A549 treated with DMSO at 1 μM for 4 hours (cell line): ENCODE measurements around the gene LCE2B. TPM values are rescaled to one million over a fixed set of nuclear protein-coding genes. Genes with fewer than 3 reads are reported as not detected.

Experiments used
- total RNA-seq: library from RNA; stranded (reverse); fragments of 200-300 nt; extraction: Qiagen RNA extraction; gene quantifications from 5 replicates; pipeline ENCODE4 v1.2.3, GENCODE V29; 2022; ENCODE audit warnings: low read depth

Gene LCE2B, protein sequence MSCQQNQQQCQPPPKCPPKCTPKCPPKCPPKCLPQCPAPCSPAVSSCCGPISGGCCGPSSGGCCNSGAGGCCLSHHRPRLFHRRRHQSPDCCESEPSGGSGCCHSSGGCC
- total RNA-seq, result not detected in 5 replicates

DNA sequence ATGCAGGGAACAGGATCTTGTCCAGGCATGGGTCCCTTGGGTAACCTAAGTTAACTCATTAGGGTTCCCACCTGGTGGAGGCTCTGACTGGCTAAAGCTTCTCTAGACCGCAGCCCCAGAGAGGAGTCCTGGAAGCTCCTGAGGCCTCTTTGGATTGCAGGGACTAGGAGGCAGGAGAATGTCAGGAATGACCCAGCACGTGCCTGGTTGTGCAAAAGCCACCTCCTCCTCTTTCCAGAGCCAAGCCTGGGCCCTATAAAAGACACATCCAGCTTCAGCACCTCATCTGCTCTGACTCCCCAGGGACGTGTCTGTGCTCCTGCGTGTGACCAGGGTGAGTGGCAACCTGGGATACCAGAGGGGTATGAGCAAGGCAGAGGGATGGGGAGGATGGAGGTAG lies at the start of gene LCE2B:
Gene LCE2B, plus strand, starts transcription at position 301 of the 400 bp plus-strand sequence. CDS start 721 bp downstream, outside the sequence.

DNA sequence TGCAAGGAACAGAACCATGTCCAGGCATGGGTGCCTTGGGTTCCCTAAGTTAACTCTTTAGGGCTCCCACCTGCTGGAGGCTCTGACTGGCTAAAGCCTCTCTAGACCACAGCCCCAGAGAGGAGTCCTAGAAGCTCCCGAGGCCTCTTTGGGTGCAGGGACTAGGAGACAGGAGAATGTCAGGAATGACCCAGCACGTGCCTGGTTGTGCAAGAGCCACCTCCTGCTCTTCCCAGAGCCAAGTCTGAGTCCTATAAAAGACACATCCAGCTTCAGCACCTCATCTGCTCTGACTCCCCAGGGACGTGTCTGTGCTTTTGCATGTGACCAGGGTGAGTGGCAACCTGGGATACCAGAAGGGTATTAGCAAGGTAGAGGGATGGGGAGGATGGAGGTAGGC lies 22.8 kb upstream of the LCE2B start, which contains the start of gene LCE2D:
Gene LCE2D, plus strand, starts transcription at position 283 of the 400 bp plus-strand sequence. CDS start 726 bp downstream, outside the sequence.

DNA sequence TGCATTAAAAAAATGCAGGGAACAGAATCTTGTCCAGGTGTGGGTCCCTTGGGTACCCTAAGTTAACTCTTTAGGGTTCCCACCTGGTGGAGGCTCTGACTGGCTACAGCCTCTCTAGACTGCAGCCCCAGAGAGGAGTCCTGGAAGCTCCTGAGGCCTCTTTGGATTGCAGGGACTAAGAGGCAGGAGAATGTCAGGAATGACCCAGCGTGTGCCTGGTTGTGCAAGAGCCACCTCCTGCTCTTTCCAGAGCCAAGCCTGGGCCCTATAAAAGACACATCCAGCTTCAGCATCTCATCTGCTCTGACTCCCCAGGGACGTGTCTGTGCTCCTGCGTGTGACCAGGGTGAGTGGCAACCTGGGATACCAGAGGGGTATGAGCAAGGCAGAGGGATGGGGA lies 10.9 kb upstream of the LCE2B start, which contains the start of gene LCE2C:
Gene LCE2C, plus strand, starts transcription at position 297 of the 400 bp plus-strand sequence. CDS start 737 bp downstream, outside the sequence.

DNA sequence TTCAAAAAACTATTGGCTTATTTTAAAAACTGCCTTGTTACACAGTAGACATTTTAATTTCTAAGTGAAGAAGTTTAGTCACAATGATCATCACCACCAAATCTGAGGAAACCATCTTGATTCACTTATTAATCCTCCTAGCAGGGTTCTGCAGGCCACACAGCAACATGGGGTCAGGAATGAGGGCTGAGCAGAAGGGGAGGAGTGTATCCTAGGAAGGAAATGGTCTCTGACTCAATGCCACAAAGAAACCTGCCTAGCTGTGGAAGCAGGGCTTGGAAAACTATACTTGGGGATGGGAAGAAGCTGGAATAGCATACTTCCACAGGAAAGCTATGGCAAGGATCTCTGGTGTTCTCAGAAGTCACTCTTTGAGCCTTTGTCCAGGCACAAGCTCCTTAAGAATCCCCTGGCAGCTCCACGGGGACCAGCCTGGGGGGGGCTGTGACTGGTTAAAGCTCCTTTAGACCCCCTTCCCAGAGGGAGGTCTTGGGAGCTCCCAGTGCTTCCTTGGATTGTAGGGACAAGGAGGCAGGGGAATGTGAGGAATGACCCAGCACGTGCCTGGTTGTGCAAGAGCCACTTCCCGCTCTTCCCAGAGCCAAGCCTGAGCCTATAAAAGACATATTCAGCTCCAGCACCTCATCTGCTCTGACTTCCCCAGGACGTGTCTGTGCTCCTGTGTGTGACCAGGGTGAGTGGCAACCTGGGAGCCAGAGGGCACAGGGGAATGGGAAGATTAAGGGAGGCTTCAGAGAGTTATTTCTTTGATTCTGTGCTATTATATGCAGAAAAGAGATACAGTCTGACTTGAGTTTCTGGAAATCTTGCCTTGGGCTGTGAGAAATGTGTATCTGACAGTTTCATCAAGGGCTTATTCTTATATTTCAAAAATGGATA lies 12.0 kb downstream of the LCE2B start, which contains the start of gene LCE2A:
Gene LCE2A, plus strand, starts transcription at position 645 of the 900 bp plus-strand sequence. CDS start 557 bp downstream, outside the sequence.

DNA sequence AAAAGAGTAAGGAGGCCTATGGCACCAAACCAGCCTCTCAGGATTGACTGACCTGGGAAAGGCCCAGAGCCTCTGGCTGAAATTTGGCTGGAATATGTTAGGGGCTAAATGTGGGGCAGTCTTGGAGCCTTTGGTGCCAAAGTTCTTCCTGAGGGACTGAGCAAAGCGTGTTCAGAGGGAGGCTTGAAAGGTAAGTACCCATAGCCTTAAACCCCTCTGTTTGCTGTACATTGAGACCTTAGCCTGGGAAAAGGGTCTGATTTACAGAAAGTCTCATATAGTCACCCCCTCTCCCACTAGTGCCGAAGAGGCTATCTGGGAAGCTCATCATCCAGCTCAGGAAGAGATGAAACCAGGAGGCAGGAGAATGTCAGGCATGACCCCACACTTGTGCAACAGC lies 21.9 kb downstream of the LCE2B start, which contains the start of gene LCE4A:
Gene LCE4A, plus strand, starts transcription at position 301 of the 400 bp plus-strand sequence. CDS start 916 bp downstream, outside the sequence.

Other genes with a start within 250 kb of the LCE2B start
- gene LCE5A, start 175.3 kb upstream of the LCE2B start, total RNA-seq, result 0.31 TPM in 1 of 5 replicates, not detected in the others
- 0.25 to 0.48 TPM (median 0.43 TPM) in 4 of 5 replicates, not detected in the other for gene CRCT1, start 171.6 kb upstream of the LCE2B start, total RNA-seq
- not detected in 5 replicates for gene LCE3E, start 119.3 kb upstream of the LCE2B start, total RNA-seq
- 0.69 to 1.3 TPM (median 0.88 TPM) in 5 replicates for gene LCE3D, start 105.6 kb upstream of the LCE2B start, total RNA-seq
- gene LCE3C, start 85.9 kb upstream of the LCE2B start, total RNA-seq, result not detected in 5 replicates
- gene LCE3B, start 72.3 kb upstream of the LCE2B start, total RNA-seq, result not detected in 5 replicates
- not detected in 5 replicates for gene LCE3A, start 63.0 kb upstream of the LCE2B start, total RNA-seq
- not detected in 5 replicates for gene LCE2D, start 22.7 kb upstream of the LCE2B start, total RNA-seq
- not detected in 5 replicates for gene LCE2C, start 10.8 kb upstream of the LCE2B start, total RNA-seq
- gene LCE2A, start 12.2 kb downstream of the LCE2B start, total RNA-seq, result not detected in 5 replicates
- not detected in 5 replicates for gene LCE4A, start 22.0 kb downstream of the LCE2B start, total RNA-seq
- gene KPRP, start 71.9 kb downstream of the LCE2B start, total RNA-seq, result not detected in 5 replicates
- not detected in 5 replicates for gene LCE1F, start 89.0 kb downstream of the LCE2B start, total RNA-seq
- 0.08 TPM in 1 of 5 replicates, not detected in the others for gene LCE1E, start 100.1 kb downstream of the LCE2B start, total RNA-seq
- not detected in 5 replicates for gene LCE1D, start 110.6 kb downstream of the LCE2B start, total RNA-seq
- not detected in 5 replicates for gene LCE1C, start 120.5 kb downstream of the LCE2B start, total RNA-seq
- not detected in 5 replicates for gene LCE1B, start 125.8 kb downstream of the LCE2B start, total RNA-seq
- gene LCE1A, start 141.3 kb downstream of the LCE2B start, total RNA-seq, result not detected in 5 replicates
- gene LCE6A, start 156.7 kb downstream of the LCE2B start, total RNA-seq, result not detected in 5 replicates
- not detected in 5 replicates for gene LCE7A, start 173.9 kb downstream of the LCE2B start, total RNA-seq
- gene SMCP, start 192.2 kb downstream of the LCE2B start, total RNA-seq, result not detected in 5 replicates
- 0.04 to 0.07 TPM in 2 of 5 replicates, not detected in the others for gene IVL, start 222.4 kb downstream of the LCE2B start, total RNA-seq